HG03558 (cell line): ENCODE data around the gene IGFN1.

Experiments
- ATAC-seq: cut with Tn5 transposase; IDR thresholded peaks from one replicate; pipeline ENCODE4 v1.9.1; 2021; ENCODE audit warnings: moderate number of reproducible peaks; ENCODE audit not compliant: unreplicated experiment; ENCODE audit errors: extremely low read depth

IGFN1 gene

GRCh38 chr1:201183209-201183608 lies 7.4 kb upstream of the IGFN1 start:
- ATAC-seq: no peak

GRCh38 chr1:201183753-201184152 lies 6.9 kb upstream of the IGFN1 start:
- no peak for ATAC-seq

GRCh38 chr1:201184307-201185122 lies 6.1 kb upstream of the IGFN1 start:
- no peak for ATAC-seq

GRCh38 chr1:201185123-201185453 lies 5.5 kb upstream of the IGFN1 start:
- no peak for ATAC-seq

- no peak for ATAC-seq
Measured at GRCh38 chr1:201185527-201186128, 5.0 kb upstream of the IGFN1 start.

- ATAC-seq: no peak
Measured at GRCh38 chr1:201186192-201186591, 4.4 kb upstream of the IGFN1 start.

- no peak for ATAC-seq
Measured at GRCh38 chr1:201189085-201189484, 1.5 kb upstream of the IGFN1 start.

- no peak for ATAC-seq
Measured at GRCh38 chr1:201190005-201190404, 619 bp upstream of the IGFN1 start.

GRCh38 chr1:201191653-201192260 lies 1.1 kb downstream of the IGFN1 start:
- ATAC-seq: no peak

- ATAC-seq: no peak
Measured at GRCh38 chr1:201192261-201192788, 1.7 kb downstream of the IGFN1 start.

- no peak for ATAC-seq
Measured at GRCh38 chr1:201194046-201194445, 3.4 kb downstream of the IGFN1 start.

- ATAC-seq: no peak
Measured at GRCh38 chr1:201198598-201198997, 8.0 kb downstream of the IGFN1 start.

GRCh38 chr1:201205036-201205435 lies 14.4 kb downstream of the IGFN1 start:
- no peak for ATAC-seq

GRCh38 chr1:201206176-201206575 lies 15.6 kb downstream of the IGFN1 start:
- no peak for ATAC-seq

GRCh38 chr1:201207046-201207445 lies 16.4 kb downstream of the IGFN1 start:
- ATAC-seq: no peak

- ATAC-seq: no peak
Measured at GRCh38 chr1:201208236-201208635, 17.6 kb downstream of the IGFN1 start.

GRCh38 chr1:201212056-201212455 lies 21.4 kb downstream of the IGFN1 start:
- no peak for ATAC-seq

- no peak for ATAC-seq
Measured at GRCh38 chr1:201212461-201213055, 21.9 kb downstream of the IGFN1 start.

- no peak for ATAC-seq
Measured at GRCh38 chr1:201213106-201213770, 22.6 kb downstream of the IGFN1 start.

- ATAC-seq: no peak
Measured at GRCh38 chr1:201213926-201214325, 23.3 kb downstream of the IGFN1 start.
